GM12878 (cell line): ENCODE results near the gene BEST2. TPM values are rescaled to one million over a fixed set of nuclear protein-coding genes. Genes with fewer than 3 reads are reported as not detected.

Experiments used
- CREB1 ChIP-seq: IDR thresholded peaks from 2 replicates; pipeline ENCODE4 v1.6.1; 2012; ENCODE audit warnings: low read depth, mild to moderate bottlenecking, inconsistent platforms
- FOXK2 ChIP-seq: fragments of 450-650 bp; IDR thresholded peaks from 2 replicates; pipeline ENCODE4 v1.6.1; 2017; ENCODE audit warnings: mild to moderate bottlenecking, moderate library complexity
- LARP7 ChIP-seq: fragments of 450-650 bp; IDR thresholded peaks from 2 replicates; pipeline ENCODE4 v1.6.1; 2017; ENCODE audit warnings: mild to moderate bottlenecking
- MEF2B ChIP-seq: fragments of 450-650 bp; IDR thresholded peaks from 2 replicates; pipeline ENCODE4 v1.6.1; 2018; ENCODE audit warnings: mild to moderate bottlenecking, moderate library complexity; ENCODE audit not compliant: partially characterized antibody, poor library complexity, severe bottlenecking
- NR2F1 ChIP-seq: fragments of 450-650 bp; conservative IDR thresholded peaks from 2 replicates; pipeline ENCODE4 v1.6.1; 2017; ENCODE audit warnings: mild to moderate bottlenecking
- RFX5 ChIP-seq: IDR thresholded peaks from 2 replicates; pipeline ENCODE4 v1.6.1; 2011; ENCODE audit warnings: low read depth, low read length, improper control_type of control experiment
- SKIL ChIP-seq: fragments of 450-650 bp; IDR thresholded peaks from 2 replicates; pipeline ENCODE4 v1.6.1; 2017; ENCODE audit warnings: mild to moderate bottlenecking, low read depth, inconsistent platforms; ENCODE audit not compliant: poor library complexity, severe bottlenecking
- SMAD1 ChIP-seq: fragments of 450-650 bp; IDR thresholded peaks from 2 replicates; pipeline ENCODE4 v1.6.1; 2018; ENCODE audit warnings: mild to moderate bottlenecking, low read depth; ENCODE audit not compliant: partially characterized antibody
- SUZ12 ChIP-seq: fragments of 200-600 bp; sonication (generic); IDR thresholded peaks from one replicate; pipeline ENCODE4 v1.6.1; 2018; ENCODE audit warnings: antibody characterized with exemption, mild to moderate bottlenecking; ENCODE audit not compliant: unreplicated experiment
- TCF12 ChIP-seq: IDR thresholded peaks from 2 replicates; pipeline ENCODE4 v1.6.1; 2011; ENCODE audit warnings: low read depth, mild to moderate bottlenecking, low read length
- TCF7 ChIP-seq: IDR thresholded peaks from 2 replicates; pipeline ENCODE4 v1.6.1; 2014; ENCODE audit warnings: antibody characterized with exemption, borderline replicate concordance
- YY1 ChIP-seq: IDR thresholded peaks from 2 replicates; pipeline ENCODE4 v1.6.1; 2011; ENCODE audit warnings: low read depth, mild to moderate bottlenecking, low read length
- ZNF207 ChIP-seq: fragments of 450-650 bp; IDR thresholded peaks from 2 replicates; pipeline ENCODE4 v1.6.1; 2014; ENCODE audit warnings: antibody characterized with exemption, mild to moderate bottlenecking, borderline replicate concordance
- ZNF217 ChIP-seq: fragments of 450-650 bp; IDR thresholded peaks from 2 replicates; pipeline ENCODE4 v1.6.1; 2017; ENCODE audit warnings: antibody characterized with exemption, mild to moderate bottlenecking
- ZNF24 ChIP-seq: fragments of 450-650 bp; IDR thresholded peaks from 2 replicates; pipeline ENCODE4 v1.6.1; 2017; ENCODE audit warnings: antibody characterized with exemption, mild to moderate bottlenecking
- ZZZ3 ChIP-seq: IDR thresholded peaks from 2 replicates; pipeline ENCODE4 v1.6.1; 2011; ENCODE audit warnings: low read depth; ENCODE audit not compliant: control insufficient read depth, insufficient read length
- polyA plus RNA-seq, 11 experiments: library from polyadenylated mRNA; depleted of rRNA in 4 of 11; unstranded in 6 of 11; stranded (reverse) in 5 of 11; fragments of >200 nt; fragmentation: Nextera tagmentation in 4 of 11; fragmentation: Illumina TruSeq in 1 of 11; extraction: Ambion mirVana in 4 of 11; extraction: Trizol in 1 of 11; gene quantifications; 1 replicate in 1 of 11; 2 replicates in 10 of 11; pipeline versions ENCODE4 v1.2.1 to v1.2.3, GENCODE V29; 2011 to 2016; ENCODE audit warnings: inconsistent platforms in 2 of 11, missing spikeins in 2 of 11, low read depth in 1 of 11
- total RNA-seq, 4 experiments: library from RNA; depleted of rRNA in 3 of 4; stranded (reverse); fragments of >200 nt in 3 of 4; fragmentation: Illumina TruSeq in 1 of 4; extraction: Trizol in 1 of 4; gene quantifications; 2 replicates each; pipeline versions ENCODE4 v1.2.1 to v1.2.3, GENCODE V29; 2013 to 2021
- TF ChIP-seq, protein P1 (sequence below): fragments of 450-650 bp; IDR thresholded peaks from 2 replicates; pipeline ENCODE4 v1.6.1; 2018; ENCODE audit warnings: mild to moderate bottlenecking, low read depth, moderate library complexity; ENCODE audit not compliant: partially characterized antibody
- TF ChIP-seq, protein P2 (sequence below): IDR thresholded peaks from 2 replicates; pipeline ENCODE4 v1.6.1; 2011; ENCODE audit warnings: low read depth, low read length, improper control_type of control experiment, borderline replicate concordance
- TF ChIP-seq, protein P3 (sequence below): fragments of 450-650 bp; IDR thresholded peaks from 2 replicates; pipeline ENCODE4 v1.6.1; 2017; ENCODE audit warnings: mild to moderate bottlenecking
- TF ChIP-seq, protein P4 (sequence below): IDR thresholded peaks from 2 replicates; pipeline ENCODE4 v1.6.1; 2011; ENCODE audit warnings: borderline replicate concordance, low read depth, mild to moderate bottlenecking, moderate library complexity, low read length; ENCODE audit not compliant: insufficient read depth, poor library complexity, severe bottlenecking

Gene BEST2
- total and polyA plus RNA-seq, 10 of the 15 experiments (the other 5 are each of a cell fraction or from before 2014, with no cell fraction given), result not detected

- TF ChIP-seq CREB1 (no peak), MEF2B (peak; percentile 38), YY1 (0 out of 2 replicates have a peak, but pooled peaks have one; percentile 25), FOXK2 (no peak), NR2F1 (peak; percentile 91), ZNF24 (0 out of 2 replicates have a peak, but pooled peaks have one; percentile 11), LARP7 (peak; percentile 87), ZZZ3 (no peak), SMAD1 (peak; percentile 74), SKIL (no peak), TCF7 (no peak), RFX5 (peak; percentile 93), ZNF207 (peak; percentile 73; the same call in 1 of the 2 replicates), SUZ12 (no peak), TCF12 (peak; percentile 68; the same call in 1 of the 2 replicates), ZNF217 (peak; percentile 87; the same call in 1 of the 2 replicates)
- TF ChIP-seq, protein P1, sequence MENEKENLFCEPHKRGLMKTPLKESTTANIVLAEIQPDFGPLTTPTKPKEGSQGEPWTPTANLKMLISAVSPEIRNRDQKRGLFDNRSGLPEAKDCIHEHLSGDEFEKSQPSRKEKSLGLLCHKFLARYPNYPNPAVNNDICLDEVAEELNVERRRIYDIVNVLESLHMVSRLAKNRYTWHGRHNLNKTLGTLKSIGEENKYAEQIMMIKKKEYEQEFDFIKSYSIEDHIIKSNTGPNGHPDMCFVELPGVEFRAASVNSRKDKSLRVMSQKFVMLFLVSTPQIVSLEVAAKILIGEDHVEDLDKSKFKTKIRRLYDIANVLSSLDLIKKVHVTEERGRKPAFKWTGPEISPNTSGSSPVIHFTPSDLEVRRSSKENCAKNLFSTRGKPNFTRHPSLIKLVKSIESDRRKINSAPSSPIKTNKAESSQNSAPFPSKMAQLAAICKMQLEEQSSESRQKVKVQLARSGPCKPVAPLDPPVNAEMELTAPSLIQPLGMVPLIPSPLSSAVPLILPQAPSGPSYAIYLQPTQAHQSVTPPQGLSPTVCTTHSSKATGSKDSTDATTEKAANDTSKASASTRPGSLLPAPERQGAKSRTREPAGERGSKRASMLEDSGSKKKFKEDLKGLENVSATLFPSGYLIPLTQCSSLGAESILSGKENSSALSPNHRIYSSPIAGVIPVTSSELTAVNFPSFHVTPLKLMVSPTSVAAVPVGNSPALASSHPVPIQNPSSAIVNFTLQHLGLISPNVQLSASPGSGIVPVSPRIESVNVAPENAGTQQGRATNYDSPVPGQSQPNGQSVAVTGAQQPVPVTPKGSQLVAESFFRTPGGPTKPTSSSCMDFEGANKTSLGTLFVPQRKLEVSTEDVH, result no peak
- TF ChIP-seq, protein P2, sequence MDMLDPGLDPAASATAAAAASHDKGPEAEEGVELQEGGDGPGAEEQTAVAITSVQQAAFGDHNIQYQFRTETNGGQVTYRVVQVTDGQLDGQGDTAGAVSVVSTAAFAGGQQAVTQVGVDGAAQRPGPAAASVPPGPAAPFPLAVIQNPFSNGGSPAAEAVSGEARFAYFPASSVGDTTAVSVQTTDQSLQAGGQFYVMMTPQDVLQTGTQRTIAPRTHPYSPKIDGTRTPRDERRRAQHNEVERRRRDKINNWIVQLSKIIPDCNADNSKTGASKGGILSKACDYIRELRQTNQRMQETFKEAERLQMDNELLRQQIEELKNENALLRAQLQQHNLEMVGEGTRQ, result no peak; the same call in 1 of the 2 replicates
- TF ChIP-seq, protein P3, sequence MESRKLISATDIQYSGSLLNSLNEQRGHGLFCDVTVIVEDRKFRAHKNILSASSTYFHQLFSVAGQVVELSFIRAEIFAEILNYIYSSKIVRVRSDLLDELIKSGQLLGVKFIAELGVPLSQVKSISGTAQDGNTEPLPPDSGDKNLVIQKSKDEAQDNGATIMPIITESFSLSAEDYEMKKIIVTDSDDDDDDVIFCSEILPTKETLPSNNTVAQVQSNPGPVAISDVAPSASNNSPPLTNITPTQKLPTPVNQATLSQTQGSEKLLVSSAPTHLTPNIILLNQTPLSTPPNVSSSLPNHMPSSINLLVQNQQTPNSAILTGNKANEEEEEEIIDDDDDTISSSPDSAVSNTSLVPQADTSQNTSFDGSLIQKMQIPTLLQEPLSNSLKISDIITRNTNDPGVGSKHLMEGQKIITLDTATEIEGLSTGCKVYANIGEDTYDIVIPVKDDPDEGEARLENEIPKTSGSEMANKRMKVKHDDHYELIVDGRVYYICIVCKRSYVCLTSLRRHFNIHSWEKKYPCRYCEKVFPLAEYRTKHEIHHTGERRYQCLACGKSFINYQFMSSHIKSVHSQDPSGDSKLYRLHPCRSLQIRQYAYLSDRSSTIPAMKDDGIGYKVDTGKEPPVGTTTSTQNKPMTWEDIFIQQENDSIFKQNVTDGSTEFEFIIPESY, result 0 out of 2 replicates have a peak, but pooled peaks have one; percentile 68
- TF ChIP-seq, protein P4, sequence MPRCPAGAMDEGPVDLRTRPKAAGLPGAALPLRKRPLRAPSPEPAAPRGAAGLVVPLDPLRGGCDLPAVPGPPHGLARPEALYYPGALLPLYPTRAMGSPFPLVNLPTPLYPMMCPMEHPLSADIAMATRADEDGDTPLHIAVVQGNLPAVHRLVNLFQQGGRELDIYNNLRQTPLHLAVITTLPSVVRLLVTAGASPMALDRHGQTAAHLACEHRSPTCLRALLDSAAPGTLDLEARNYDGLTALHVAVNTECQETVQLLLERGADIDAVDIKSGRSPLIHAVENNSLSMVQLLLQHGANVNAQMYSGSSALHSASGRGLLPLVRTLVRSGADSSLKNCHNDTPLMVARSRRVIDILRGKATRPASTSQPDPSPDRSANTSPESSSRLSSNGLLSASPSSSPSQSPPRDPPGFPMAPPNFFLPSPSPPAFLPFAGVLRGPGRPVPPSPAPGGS, result peak; percentile 91
These were observed 42.0 kb downstream of the BEST2 start (continued) for GRCh38 chr19:12793290-12794195.
